Measurements from ENCODE around the gene PAGR1.
"Not testable (repeated sequence)": the region's sequence is repeated elsewhere in the genome, so short reads cannot be mapped to it uniquely, and the experiment has no call there.

GRCh38 chr16:29783094-29783953 lies 32.6 kb upstream of the PAGR1 start:
- TF ChIP-seq CTCF (IDR thresholded peaks at IDR 0.05; ENCODE audit: low read depth, low read length); POLR2A (IDR thresholded peaks at IDR 0.05; ENCODE audit: extremely low read depth, insufficient read length); MAX (IDR thresholded peaks at IDR 0.05; ENCODE audit: low read depth, low read length): not testable (repeated sequence)
